Superior temporal gyrus (tissue), 1 donor: ENCODE measurements around the gene XCR1.

Experiments used
- DNase-seq: peaks from one replicate; pipeline ENCODE4 v3.0.0-alpha.2; 2016; ENCODE audit errors: extremely low spot score

Gene XCR1

DNA sequence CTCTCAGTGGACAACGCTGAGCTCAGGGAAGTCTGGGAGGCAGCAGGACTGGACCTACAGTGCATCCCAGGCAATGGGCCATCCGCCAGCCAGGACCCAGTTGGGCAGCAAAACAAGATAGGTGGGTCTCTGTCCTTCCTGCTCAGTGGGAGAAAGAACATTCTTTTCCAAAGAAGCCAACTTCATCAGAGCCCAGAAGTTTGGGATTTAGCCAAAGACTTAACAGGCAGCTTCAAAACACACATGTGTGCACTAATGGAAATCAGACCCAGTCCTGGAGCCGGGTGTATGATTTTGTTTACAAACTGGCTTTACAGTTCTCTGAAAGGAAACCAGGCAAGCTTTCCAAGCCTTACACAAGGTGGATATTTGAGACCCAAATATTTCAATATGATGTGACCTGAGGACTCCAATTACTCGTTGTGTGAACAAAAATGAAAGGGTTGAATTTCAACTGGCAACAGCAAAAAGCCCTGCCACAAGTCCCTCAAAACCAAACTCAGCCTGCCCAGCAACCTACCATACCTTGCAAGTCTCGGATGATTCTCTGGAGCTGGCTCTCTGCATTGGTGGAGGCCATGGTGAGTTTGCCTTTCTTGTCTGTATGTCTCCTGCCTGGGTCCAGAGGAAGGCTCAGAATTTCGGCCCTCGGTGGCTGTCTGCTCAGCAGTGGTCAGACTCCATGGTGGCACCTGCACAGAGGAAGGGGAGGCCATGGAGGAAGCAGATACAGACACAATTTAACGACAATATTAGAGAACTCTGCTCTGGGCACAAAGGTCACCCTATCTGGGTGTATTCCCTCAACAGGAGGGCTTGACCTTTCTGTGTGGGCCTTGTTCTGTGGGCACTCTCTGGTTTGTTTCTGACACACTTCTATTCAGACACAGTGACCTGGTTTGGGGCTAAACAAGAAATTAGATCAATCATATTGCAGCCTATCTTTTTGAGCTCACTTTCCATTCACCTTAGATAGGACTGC is 42.7 kb downstream of the XCR1 start:
- DNase-seq: no peak

DNA sequence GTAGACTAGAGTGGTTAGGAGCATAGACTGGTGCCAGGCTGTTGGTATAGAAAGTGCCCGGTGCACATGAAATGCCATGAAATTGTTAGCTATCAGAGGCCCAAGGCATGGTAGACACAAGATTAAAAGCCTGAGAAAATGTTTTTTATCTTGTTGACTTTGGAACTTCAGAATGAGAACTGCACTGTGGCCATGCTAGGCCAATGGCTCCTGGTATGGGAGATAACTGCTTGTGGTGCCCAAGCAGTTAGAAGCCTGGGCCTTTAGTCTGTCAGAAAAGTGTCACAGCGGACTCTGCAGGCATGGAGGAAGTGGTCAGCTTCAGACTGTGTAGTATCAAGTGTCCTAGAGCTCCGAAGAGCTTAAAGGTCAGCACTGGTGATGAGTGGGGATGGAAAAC is 43.5 kb downstream of the XCR1 start:
- DNase-seq: no peak

DNA sequence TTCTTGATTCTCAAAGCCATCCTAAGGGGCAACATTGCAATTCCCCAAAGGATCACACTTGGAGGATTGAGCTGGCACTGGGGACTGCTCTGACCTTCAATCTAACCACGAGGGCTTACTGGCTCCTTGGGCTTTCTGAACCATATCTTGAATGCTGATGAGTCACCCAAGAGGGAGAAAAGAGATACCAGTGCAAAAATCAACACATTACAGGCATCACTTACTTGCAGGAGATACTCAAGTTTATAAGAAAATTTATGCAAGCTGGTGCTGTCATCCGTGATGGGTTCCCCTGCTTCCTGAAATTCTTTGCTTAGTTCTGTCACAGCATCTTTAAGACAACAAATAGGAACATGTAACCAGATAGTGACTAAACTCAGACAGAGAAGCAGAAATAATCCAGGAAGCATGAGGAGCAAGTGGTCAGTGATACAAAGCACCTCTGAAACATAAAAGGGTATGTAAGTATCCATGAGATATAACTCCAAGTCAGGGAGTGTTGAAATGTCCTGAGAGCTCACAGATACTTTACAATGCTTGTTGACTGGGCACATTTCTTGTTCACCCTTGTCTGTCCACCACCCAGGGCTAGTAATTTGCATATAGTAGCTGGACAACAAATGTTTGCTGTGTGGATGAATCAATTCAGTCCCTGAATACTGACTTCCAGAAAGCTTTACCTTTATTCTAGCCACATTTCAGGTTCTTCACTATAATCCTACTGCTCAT is 45.8 kb downstream of the XCR1 start:
- DNase-seq: no peak

- DNase-seq: no peak
Observed at GRCh38 chr3:45980819-45981218, 46.5 kb downstream of the XCR1 start.

- no peak for DNase-seq
Observed at GRCh38 chr3:45980229-45980813, 47.0 kb downstream of the XCR1 start.

- DNase-seq: no peak
Observed at GRCh38 chr3:45979378-45979777, 47.9 kb downstream of the XCR1 start.

DNA sequence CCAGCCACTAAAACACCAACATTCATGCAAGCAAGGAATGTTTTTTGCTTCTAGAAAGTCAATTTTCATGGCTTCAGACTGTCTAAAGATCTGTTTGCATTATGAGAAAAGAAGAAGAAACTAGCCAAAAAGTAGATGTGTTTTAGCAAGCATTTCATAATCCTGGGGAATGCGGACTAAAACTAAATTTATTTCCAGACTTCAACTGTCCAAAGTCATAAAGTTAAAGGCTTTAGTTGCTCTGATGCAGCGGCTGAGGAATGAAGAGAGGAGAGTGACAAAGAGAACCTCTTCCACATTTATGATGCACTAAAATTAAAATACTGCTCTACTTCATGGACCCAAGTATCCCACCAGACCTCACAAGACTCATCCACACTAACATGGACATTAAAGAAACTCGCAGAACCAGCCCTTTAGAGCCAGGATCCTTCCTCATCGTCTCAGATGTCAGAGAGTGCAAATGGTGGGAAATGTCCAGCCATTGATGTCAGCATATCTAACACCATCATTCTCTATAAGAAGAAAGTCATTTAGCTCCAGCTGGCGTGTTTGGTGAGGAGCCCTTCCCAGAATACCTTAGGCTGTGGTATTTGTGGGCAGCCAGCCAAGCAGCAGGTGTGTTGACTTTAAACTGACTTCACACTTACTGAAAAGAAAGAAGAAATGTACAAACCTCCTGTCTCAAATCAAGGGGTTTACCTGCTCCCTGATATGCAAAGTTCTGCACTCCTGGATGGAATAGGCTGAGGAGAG is 49.1 kb downstream of the XCR1 start:
- no peak for DNase-seq

- no peak for DNase-seq
Observed at GRCh38 chr3:45976191-45977091, 50.8 kb downstream of the XCR1 start.

DNA sequence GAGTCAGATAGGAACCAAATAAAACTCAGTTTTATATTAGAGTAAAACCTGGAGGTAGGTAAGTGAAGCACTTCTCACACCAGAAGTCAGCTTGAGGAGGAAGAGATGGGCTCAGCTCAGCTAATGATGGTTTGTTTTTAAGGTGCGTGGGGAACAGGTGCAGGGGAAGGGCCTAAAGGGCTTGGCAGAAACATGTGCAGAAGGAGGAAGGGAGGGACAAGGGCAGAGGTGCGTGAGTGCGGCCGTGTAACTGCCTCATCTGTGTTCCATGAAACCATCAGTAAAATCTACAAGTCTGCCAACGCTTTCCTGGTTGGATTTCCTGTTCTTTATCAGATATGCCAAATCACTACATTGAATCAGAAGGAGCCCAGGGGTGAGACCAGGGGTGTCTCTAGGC is 51.6 kb downstream of the XCR1 start:
- no peak for DNase-seq

- no peak for DNase-seq
Observed at GRCh38 chr3:45974686-45975085, 52.6 kb downstream of the XCR1 start.

DNA sequence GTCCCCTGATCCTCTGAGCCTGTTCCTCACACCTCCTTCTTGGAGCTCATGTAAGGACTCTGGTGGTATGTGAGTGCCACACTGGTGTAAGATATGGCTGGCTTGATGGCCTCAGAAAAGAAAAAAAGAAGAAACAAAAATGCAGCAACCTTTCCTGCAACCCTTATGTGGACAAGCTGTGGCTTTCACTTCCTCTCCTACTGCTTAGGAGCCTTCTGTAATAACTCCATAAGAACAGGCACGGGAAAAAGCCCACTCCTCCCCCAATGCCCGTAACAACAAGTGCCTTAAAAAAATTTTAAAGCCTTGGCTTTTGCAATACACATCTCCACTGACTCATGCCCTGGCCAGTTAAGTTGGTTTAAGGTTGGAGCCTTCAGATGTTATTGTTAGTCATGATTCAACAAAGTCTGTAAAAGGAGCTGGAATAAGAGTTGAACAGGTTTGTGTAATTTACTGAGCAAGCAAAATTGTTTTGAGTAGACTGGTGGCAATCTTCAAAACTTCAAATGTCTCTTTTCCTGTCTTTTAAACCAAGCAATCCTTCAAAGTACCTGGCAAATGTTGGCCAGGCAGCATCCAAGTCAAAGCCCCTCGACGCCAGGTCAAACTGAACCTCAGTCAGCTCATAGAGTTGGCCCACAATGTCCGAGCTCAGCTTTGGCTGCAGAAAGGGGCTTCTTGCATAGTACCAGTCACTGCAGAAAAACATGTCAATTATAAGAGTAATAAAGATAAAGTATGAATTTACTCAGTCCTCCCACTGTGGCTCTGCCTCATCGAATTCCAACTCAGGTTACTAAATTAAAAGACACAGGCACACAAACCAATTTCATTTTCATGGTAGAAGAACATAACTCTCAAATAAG is 54.5 kb downstream of the XCR1 start:
- DNase-seq: no peak

DNA sequence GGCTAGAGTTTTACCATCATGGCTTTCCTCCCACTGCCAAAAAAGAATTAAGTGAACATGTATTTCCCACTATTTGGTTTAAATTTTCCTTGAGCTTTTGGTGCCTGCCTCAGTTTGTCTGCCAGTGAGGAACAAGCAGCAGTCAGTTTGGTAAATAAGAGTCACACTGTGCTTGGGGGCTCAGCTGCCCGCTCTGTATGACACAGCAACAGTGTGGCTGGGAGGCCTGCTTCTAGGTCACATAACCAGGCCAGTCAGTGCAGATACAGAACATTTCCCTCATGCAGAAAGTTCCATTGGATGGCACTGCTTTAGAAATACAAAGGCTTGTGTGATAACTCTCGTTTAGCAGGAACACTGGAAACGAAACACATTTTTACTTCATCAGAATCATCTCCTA is 57.3 kb downstream of the XCR1 start:
- DNase-seq: no peak

DNA sequence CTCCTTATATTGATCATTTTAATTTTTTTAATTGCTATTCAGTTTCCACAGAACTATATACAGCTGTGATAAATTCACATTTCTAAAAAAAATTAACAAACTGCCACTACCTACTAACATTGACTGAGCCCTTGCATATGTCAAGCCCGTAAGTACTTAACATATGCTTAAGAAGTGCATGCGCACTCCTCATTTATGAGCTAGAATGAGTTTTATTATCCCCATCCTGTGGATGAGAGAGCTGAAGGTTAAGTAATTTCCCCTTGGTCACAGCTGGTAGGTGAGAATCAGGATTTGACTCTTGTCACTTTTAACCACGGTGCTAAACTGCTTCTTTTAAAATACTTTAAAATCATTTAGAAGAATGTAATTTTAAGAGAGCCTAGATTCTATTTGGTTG is 58.2 kb downstream of the XCR1 start:
- no peak for DNase-seq

DNA sequence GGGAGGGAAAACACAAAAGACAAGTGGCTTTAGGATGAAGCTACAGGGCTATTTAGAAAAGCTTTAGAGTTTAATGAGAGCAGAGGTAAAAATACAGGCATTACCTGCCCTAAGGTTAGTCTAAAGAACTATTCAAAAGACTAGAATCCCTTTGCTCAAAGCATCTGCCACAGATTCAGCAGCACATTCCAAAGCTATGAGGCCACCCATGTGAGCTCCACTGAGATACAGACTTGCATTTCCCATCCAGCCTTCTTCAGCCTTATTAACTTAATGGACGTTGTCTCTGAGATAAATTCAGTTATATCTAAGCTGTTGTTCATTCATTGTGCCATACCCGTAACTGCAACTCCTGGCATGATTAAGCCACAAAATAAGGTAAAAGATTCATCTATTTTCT is 58.6 kb downstream of the XCR1 start:
- DNase-seq: no peak

DNA sequence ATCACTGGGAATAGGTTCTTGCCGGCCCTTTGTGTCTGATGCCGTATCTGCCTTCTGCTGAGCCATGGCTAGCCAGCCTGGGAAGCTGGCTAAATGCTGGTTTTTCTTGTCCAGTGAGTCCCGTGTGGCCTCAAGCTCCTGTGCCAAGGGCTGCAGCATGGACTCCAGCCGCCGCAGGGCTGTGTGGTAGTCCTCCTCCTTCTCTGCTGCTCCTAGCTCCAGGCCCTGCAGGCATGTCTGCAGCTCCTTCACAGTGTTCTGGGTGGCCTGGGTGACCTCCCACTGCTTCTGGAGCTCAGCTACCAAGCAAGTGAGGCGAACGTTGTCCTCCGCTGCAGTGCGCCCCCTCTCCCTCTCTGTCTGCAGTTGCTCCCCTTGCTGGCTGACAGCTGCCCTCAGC is 59.1 kb downstream of the XCR1 start:
- DNase-seq: no peak

- DNase-seq: no peak
Observed at GRCh38 chr3:45967724-45968123, 59.6 kb downstream of the XCR1 start.
